Neural progenitor cell (in vitro differentiated cells): ENCODE results near the gene DNAH14. TPM values are rescaled to one million over a fixed set of nuclear protein-coding genes. Genes with fewer than 3 reads are reported as not detected.
A peak's percentile ranks its signal among the peaks of the same experiment; 100 is the strongest.
"Not testable (repeated sequence)": the region's sequence is repeated elsewhere in the genome, so short reads cannot be mapped to it uniquely, and the experiment has no call there.

ENCODE experiments used
- DNase-seq: peaks from one replicate; pipeline ENCODE4 v3.0.0-alpha.2; 2016; ENCODE audit warnings: low spot score
- H2AFZ ChIP-seq: fragments of 200-600 bp; sonication (generic); replicated peaks from 2 replicates; pipeline ENCODE4 v1.6.1; 2016; ENCODE audit warnings: antibody characterized with exemption
- H3F3A ChIP-seq: fragments of 200-600 bp; sonication (generic); 2 replicates; pipeline ENCODE4 v1.6.1; 2016; ENCODE audit warnings: antibody characterized with exemption, low read depth
- H3K27ac ChIP-seq: fragments of 200-600 bp; sonication (generic); 2 replicates; pipeline ENCODE4 v1.5.1; 2016; ENCODE audit warnings: mild to moderate bottlenecking
- H3K27me3 ChIP-seq: fragments of 200-600 bp; sonication (generic); 2 replicates; pipeline ENCODE4 v1.6.1; 2016; ENCODE audit warnings: mild to moderate bottlenecking, moderate library complexity
- H3K36me3 ChIP-seq: fragments of 200-600 bp; sonication (generic); 2 replicates; pipeline ENCODE4 v1.5.1; 2016
- H3K4me1 ChIP-seq: fragments of 200-600 bp; sonication (generic); 2 replicates; pipeline ENCODE4 v1.6.1; 2016; ENCODE audit warnings: mixed run types
- H3K4me2 ChIP-seq: fragments of 200-600 bp; sonication (generic); 2 replicates; pipeline ENCODE4 v1.6.1; 2016
- H3K4me3 ChIP-seq: fragments of 200-600 bp; sonication (generic); 2 replicates; pipeline ENCODE4 v1.5.1; 2016
- H3K79me2 ChIP-seq: fragments of 200-600 bp; sonication (generic); 2 replicates; pipeline ENCODE4 v1.6.1; 2016; ENCODE audit warnings: low read depth
- H3K9ac ChIP-seq: fragments of 200-600 bp; sonication (generic); 2 replicates; pipeline ENCODE4 v1.6.1; 2016
- H3K9me3 ChIP-seq: fragments of 200-600 bp; sonication (generic); 2 replicates; pipeline ENCODE4 v1.5.1; 2016; ENCODE audit warnings: low read depth
- H4K20me1 ChIP-seq: fragments of 200-600 bp; sonication (generic); 2 replicates; pipeline ENCODE4 v1.6.1; 2016; ENCODE audit warnings: low read depth
- H3K27ac Mint-ChIP-seq: 3 replicates; pipeline ENCODE4 v1.8.0; 2021; ENCODE audit warnings: mixed read lengths
- H3K27me3 Mint-ChIP-seq: 2 replicates; pipeline ENCODE4 v1.8.0; 2022; ENCODE audit warnings: low read depth, mild to moderate bottlenecking, inconsistent platforms, moderate library complexity, mixed read lengths; ENCODE audit not compliant: insufficient read depth
- H3K36me3 Mint-ChIP-seq: 3 replicates; pipeline ENCODE4 v1.8.0; 2021; ENCODE audit warnings: mixed read lengths
- H3K4me1 Mint-ChIP-seq: 3 replicates; pipeline ENCODE4 v1.8.0; 2021; ENCODE audit warnings: mixed read lengths
- H3K4me3 Mint-ChIP-seq: 3 replicates; pipeline ENCODE4 v1.8.0; 2021; ENCODE audit warnings: mild to moderate bottlenecking, moderate library complexity, mixed read lengths
- H3K9me3 Mint-ChIP-seq: 3 replicates; pipeline ENCODE4 v1.8.0; 2020; ENCODE audit warnings: mixed read lengths
- CTCF ChIP-seq: fragments of 200-600 bp; sonication (generic); IDR thresholded peaks from 2 replicates; pipeline ENCODE4 v1.5.1; 2017; ENCODE audit warnings: antibody characterized with exemption, mild to moderate bottlenecking
- EZH2 ChIP-seq: fragments of 200-600 bp; sonication (generic); IDR thresholded peaks from 2 replicates; pipeline ENCODE4 v1.6.1; 2017; ENCODE audit warnings: antibody characterized with exemption, mild to moderate bottlenecking, moderate library complexity
- EZH2phosphoT487 ChIP-seq: fragments of 200-600 bp; sonication (generic); IDR thresholded peaks from 2 replicates; pipeline ENCODE4 v1.6.1; 2017; ENCODE audit warnings: antibody characterized with exemption
- total RNA-seq: library from RNA; depleted of rRNA; stranded (reverse); fragments of >200 nt; gene quantifications from 2 replicates; pipeline ENCODE4 v1.2.3, GENCODE V29; 2015; ENCODE audit warnings: low replicate concordance

The DNAH14 gene
- total RNA-seq, 1 donor from 2014 or later: 118 TPM

GRCh38 chr1:225300381-225300780 is 370.9 kb downstream of the DNAH14 start:
- H3K36me3 ChIP-seq: no peaks in the 10 kb centered on the region
- Mint-ChIP-seq H3K4me1 (no peaks in the 10 kb centered on the region), H3K9me3 (no peaks in the 10 kb centered on the region), H3K27me3 (no peaks in the 10 kb centered on the region), H3K27ac (no peak overlapping the region), H3K36me3 (no peaks in the 10 kb centered on the region), H3K4me3 (no peak overlapping the region)
- no peak for DNase-seq
- TF ChIP-seq EZH2phosphoT487: no peak
- TF ChIP-seq EZH2: no peak
- no peak for TF ChIP-seq CTCF
- no peaks in the 10 kb centered on the region for H3F3A ChIP-seq
- H2AFZ ChIP-seq: no peak overlapping the region
- no peaks in the 10 kb centered on the region for H3K79me2 ChIP-seq
- H3K27ac ChIP-seq: no peak overlapping the region
- no peak overlapping the region for H3K4me2 ChIP-seq
- no peaks in the 10 kb centered on the region for H3K27me3 ChIP-seq
- H3K9me3 ChIP-seq: no peaks in the 10 kb centered on the region
- no peaks in the 10 kb centered on the region for H4K20me1 ChIP-seq
- H3K9ac ChIP-seq: no peak overlapping the region
- no peaks in the 10 kb centered on the region for H3K4me1 ChIP-seq
- H3K4me3 ChIP-seq: no peak overlapping the region

- Mint-ChIP-seq H3K27me3 (no peaks in the 10 kb centered on the region), H3K27ac (no peak overlapping the region), H3K4me3 (no peak overlapping the region), H3K36me3 (no peaks in the 10 kb centered on the region), H3K9me3 (no peaks in the 10 kb centered on the region), H3K4me1 (no peaks in the 10 kb centered on the region)
- H3K4me2 ChIP-seq: no peak overlapping the region
- H3K9me3 ChIP-seq: no peaks in the 10 kb centered on the region
- no peaks in the 10 kb centered on the region for H3K4me1 ChIP-seq
- DNase-seq: no peak
- no peaks in the 10 kb centered on the region for H3F3A ChIP-seq
- no peak overlapping the region for H2AFZ ChIP-seq
- H3K79me2 ChIP-seq: no peaks in the 10 kb centered on the region
- no peak overlapping the region for H3K27ac ChIP-seq
- TF ChIP-seq EZH2: no peak
- TF ChIP-seq EZH2phosphoT487: no peak
- H3K4me3 ChIP-seq: no peak overlapping the region
- no peak overlapping the region for H3K9ac ChIP-seq
- no peaks in the 10 kb centered on the region for H3K36me3 ChIP-seq
- H4K20me1 ChIP-seq: no peaks in the 10 kb centered on the region
- no peaks in the 10 kb centered on the region for H3K27me3 ChIP-seq
Measured at GRCh38 chr1:225304996-225305395, 375.5 kb downstream of the DNAH14 start.

- not testable (repeated sequence) for H3K36me3 ChIP-seq, H2AFZ ChIP-seq, H3K4me3 Mint-ChIP-seq, H3K79me2 ChIP-seq, H3F3A ChIP-seq, H3K4me1 ChIP-seq, H3K27me3 ChIP-seq, H3K27ac Mint-ChIP-seq, H4K20me1 ChIP-seq, DNase-seq, H3K36me3 Mint-ChIP-seq, H3K9ac ChIP-seq, H3K4me2 ChIP-seq, H3K27me3 Mint-ChIP-seq, H3K9me3 ChIP-seq, H3K4me3 ChIP-seq, H3K27ac ChIP-seq, H3K9me3 Mint-ChIP-seq, H3K4me1 Mint-ChIP-seq
Measured at GRCh38 chr1:225310544-225310943, 381.1 kb downstream of the DNAH14 start.

GRCh38 chr1:225318706-225319575 is 389.5 kb downstream of the DNAH14 start:
- peak; percentile 66 for DNase-seq
- Histone ChIP-seq H3K4me2 (no peak overlapping the region), H3K9me3 (no peaks in the 10 kb centered on the region), H3K79me2 (no peaks in the 10 kb centered on the region), H3K27ac (no peak overlapping the region), H3K4me3 (no peak overlapping the region), H3K4me1 (no peaks in the 10 kb centered on the region), H3K36me3 (no peaks in the 10 kb centered on the region), H3F3A (no peaks in the 10 kb centered on the region), H3K27me3 (no peaks in the 10 kb centered on the region), H2AFZ (no peak overlapping the region), H3K9ac (no peak overlapping the region), H4K20me1 (no peaks in the 10 kb centered on the region)
- Mint-ChIP-seq H3K36me3 (no peaks in the 10 kb centered on the region), H3K4me3 (no peak overlapping the region), H3K27ac (no peak overlapping the region), H3K4me1 (no peaks in the 10 kb centered on the region), H3K27me3 (no peaks in the 10 kb centered on the region), H3K9me3 (peaks cover 5% of the 10 kb centered on the region)
- TF ChIP-seq EZH2 (no peak), CTCF (peak; percentile 81)
